ENCODE measurements around the gene ESM1.
"Not testable (repeated sequence)": the region's sequence is repeated elsewhere in the genome, so short reads cannot be mapped to it uniquely, and the experiment has no call there.

Gene ESM1

GRCh38 chr5:54985301-54986268, at the start of gene ESM1:
Gene ESM1, minus strand, starts transcription at chr5:54985593. Its CDS starts 76 bp downstream, at chr5:54985517.
- DNase-seq: no peak

GRCh38 chr5:55033568-55033967, 48.2 kb upstream of the ESM1 start:
- no peak for DNase-seq

GRCh38 chr5:55031492-55031891, 46.1 kb upstream of the ESM1 start:
- no peak for DNase-seq

- no peak for DNase-seq
Observed at GRCh38 chr5:55030676-55031369, 45.4 kb upstream of the ESM1 start.

GRCh38 chr5:55030220-55030619, 44.8 kb upstream of the ESM1 start:
- DNase-seq: no peak

- no peak for DNase-seq
Observed at GRCh38 chr5:55027595-55027994, 42.2 kb upstream of the ESM1 start.

- no peak for DNase-seq
Observed at GRCh38 chr5:55022450-55022849, 37.1 kb upstream of the ESM1 start.

- no peak for DNase-seq
Observed at GRCh38 chr5:55021821-55022220, 36.4 kb upstream of the ESM1 start.

GRCh38 chr5:55021410-55021809, 36.0 kb upstream of the ESM1 start:
- no peak for DNase-seq

- not testable (repeated sequence) for DNase-seq
Observed at GRCh38 chr5:55010149-55010548, 24.8 kb upstream of the ESM1 start.

GRCh38 chr5:55004729-55005128, 19.3 kb upstream of the ESM1 start:
- no peak for DNase-seq

GRCh38 chr5:55003432-55004065, 18.2 kb upstream of the ESM1 start:
- DNase-seq: no peak

- not testable (repeated sequence) for DNase-seq
Observed at GRCh38 chr5:55002166-55002565, 16.8 kb upstream of the ESM1 start.

GRCh38 chr5:54997081-54997480, 11.7 kb upstream of the ESM1 start:
- DNase-seq: no peak

- no peak for DNase-seq
Observed at GRCh38 chr5:54996466-54996865, 11.1 kb upstream of the ESM1 start.

GRCh38 chr5:54995168-54995567, 9.8 kb upstream of the ESM1 start:
- no peak for DNase-seq

GRCh38 chr5:54994628-54995027, 9.2 kb upstream of the ESM1 start:
- DNase-seq: no peak

GRCh38 chr5:54993318-54993717, 7.9 kb upstream of the ESM1 start:
- no peak for DNase-seq

- DNase-seq: no peak
Observed at GRCh38 chr5:54991416-54991815, 6.0 kb upstream of the ESM1 start.

- DNase-seq: no peak
Observed at GRCh38 chr5:54990841-54991258, 5.5 kb upstream of the ESM1 start.

GRCh38 chr5:54988817-54989216, 3.4 kb upstream of the ESM1 start:
- DNase-seq: no peak

GRCh38 chr5:54988218-54988617, 2.8 kb upstream of the ESM1 start:
- DNase-seq: no peak

GRCh38 chr5:54986269-54986654, 869 bp upstream of the ESM1 start:
- no peak for DNase-seq

GRCh38 chr5:54981928-54982327, 3.5 kb downstream of the ESM1 start:
- no peak for DNase-seq

Data from inflammatory macrophage treated with lipopolysaccharide for 4 hours (primary cell).